ENCODE results near the gene KLRD1.
"Not testable (repeated sequence)": the region's sequence is repeated elsewhere in the genome, so short reads cannot be mapped to it uniquely, and the experiment has no call there.

Gene KLRD1

DNA sequence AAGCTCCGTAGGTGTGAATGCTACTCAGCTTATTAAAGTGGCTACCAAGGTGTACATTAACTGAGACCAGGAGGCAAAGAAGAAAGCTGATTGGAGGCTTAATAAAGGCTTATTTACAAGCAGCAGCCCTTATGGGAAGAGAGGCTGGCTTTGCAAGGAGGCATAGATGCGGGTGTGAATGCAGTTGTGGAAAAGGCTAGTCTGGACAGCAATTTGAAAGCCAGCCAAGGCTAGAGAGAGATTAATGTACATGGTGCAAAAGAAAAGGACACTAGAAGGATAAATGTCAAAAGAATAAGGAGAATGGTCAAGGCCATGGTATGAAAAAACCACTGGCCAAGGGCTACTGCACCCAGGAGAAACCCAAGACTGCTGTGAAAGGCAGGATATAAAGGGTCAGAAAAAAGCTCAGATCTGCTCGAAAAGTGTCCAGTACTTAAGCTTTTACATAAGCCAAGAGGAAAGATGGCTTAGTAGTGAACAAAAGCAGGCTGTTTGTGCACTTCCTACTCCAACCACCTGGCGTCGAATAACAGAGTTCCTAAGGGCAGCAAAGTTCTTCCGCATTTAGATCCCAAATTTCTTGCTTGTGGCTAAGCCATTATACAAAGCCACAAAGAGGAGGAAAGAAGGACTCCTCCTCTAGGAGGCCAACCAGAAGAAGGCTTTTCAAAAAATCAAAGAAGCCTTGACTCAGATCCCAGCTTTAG, 58.2 kb downstream of the KLRD1 start:
- POLR2A ChIA-PET = interaction anchor here (1.3 to 2.8 kb wide), 6 partner anchors 20 to 352 kb away, joined by 3 to 15 read pairs (median 8); partner anchors contain the start of gene GABARAPL1
- no peak for TF ChIP-seq TARDBP (IDR thresholded peaks at IDR 0.05)
- TF ChIP-seq FOXA1 (IDR thresholded peaks at IDR 0.05) = no peak
- DNase-seq (ENCODE audit: extremely low spot score) = peak; percentile 30
- CTCF ChIA-PET = interaction anchor here (0.6 to 2.4 kb wide), 13 partner anchors 15 to 819 kb away, joined by 3 to 12 read pairs (median 3); no protein-coding TSS in a partner anchor

DNA sequence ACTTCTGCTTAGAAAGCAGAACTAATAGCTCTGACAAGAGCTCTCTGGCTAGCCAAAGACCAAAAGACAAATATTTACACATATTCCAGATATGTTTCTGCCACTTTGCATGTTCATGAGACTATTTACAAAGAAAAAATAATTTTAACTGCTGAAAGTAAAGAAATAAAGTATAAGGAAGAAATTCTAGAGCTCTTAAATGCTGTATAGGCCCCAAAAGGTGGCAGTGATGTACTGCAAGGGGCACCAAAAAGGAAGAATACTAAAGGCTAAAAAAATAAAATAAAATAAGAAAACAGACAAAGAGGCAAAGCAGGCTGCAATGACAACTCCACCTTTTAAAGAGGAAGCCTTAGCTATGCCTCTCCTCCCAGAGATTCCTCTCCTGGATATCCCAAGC, 59.2 kb downstream of the KLRD1 start:
- TF ChIP-seq NFRKB (IDR thresholded peaks at IDR 0.05) = no peak
- TF ChIP-seq L3MBTL2 (conservative IDR thresholded peaks at IDR 0.05) = no peak
- no peak for TF ChIP-seq FOXM1 (IDR thresholded peaks at IDR 0.05; ENCODE audit: borderline replicate concordance)
- TF ChIP-seq ARNT (IDR thresholded peaks at IDR 0.05) = no peak
- no peak for TF ChIP-seq SUZ12 (IDR thresholded peaks at IDR 0.05)
- no peak for TF ChIP-seq CTBP1 (IDR thresholded peaks at IDR 0.05; ENCODE audit: borderline replicate concordance)
- no peak for TF ChIP-seq TARDBP (IDR thresholded peaks at IDR 0.05)
- TF ChIP-seq ZNF384 (IDR thresholded peaks at IDR 0.05) = no peak
- TF ChIP-seq ELF4 (IDR thresholded peaks at IDR 0.05) = no peak
- no peak for TF ChIP-seq BHLHE40 (IDR thresholded peaks at IDR 0.05; ENCODE audit: borderline replicate concordance)
- POLR2A ChIA-PET = interaction anchor here (1.1 to 1.3 kb wide), 2 partner anchors 45 to 351 kb away, joined by 3 read pairs; no protein-coding TSS in a partner anchor
- CTCF ChIA-PET = interaction anchor here (0.6 to 2.4 kb wide), 7 partner anchors 14 to 407 kb away, joined by 3 to 12 read pairs (median 4); no protein-coding TSS in a partner anchor
- DNase-seq (ENCODE audit: extremely low spot score) = no peak

DNA sequence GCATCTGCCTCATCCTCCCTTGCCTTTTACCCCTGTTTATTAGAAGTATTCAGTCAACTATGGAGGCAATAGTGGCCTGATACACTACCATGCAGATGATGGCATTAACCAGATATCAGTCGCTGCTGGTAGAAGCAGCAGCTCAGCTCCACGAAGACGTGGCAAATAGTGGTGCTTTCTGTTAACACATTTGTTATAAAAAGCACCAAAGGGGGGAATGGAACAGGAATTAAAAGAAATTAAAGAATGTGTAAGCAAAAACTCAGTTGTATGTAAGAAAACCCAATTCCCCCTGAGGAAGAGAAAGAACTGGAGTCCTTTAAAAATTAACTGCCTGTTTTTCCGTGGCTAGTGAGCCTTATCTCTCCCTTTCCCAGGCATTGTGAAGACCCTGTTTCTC, 60.0 kb downstream of the KLRD1 start:
- ChIA-PET POLR2A (interaction anchor here (1.1 kb wide), 1 partner anchor 44 kb away, joined by 3 read pairs; no protein-coding TSS in a partner anchor), CTCF (interaction anchor here (0.6 to 2.4 kb wide), 3 partner anchors 167 to 406 kb away, joined by 3 to 12 read pairs (median 8); no protein-coding TSS in a partner anchor)
- not testable (repeated sequence) for DNase-seq (ENCODE audit: extremely low spot score)

DNA sequence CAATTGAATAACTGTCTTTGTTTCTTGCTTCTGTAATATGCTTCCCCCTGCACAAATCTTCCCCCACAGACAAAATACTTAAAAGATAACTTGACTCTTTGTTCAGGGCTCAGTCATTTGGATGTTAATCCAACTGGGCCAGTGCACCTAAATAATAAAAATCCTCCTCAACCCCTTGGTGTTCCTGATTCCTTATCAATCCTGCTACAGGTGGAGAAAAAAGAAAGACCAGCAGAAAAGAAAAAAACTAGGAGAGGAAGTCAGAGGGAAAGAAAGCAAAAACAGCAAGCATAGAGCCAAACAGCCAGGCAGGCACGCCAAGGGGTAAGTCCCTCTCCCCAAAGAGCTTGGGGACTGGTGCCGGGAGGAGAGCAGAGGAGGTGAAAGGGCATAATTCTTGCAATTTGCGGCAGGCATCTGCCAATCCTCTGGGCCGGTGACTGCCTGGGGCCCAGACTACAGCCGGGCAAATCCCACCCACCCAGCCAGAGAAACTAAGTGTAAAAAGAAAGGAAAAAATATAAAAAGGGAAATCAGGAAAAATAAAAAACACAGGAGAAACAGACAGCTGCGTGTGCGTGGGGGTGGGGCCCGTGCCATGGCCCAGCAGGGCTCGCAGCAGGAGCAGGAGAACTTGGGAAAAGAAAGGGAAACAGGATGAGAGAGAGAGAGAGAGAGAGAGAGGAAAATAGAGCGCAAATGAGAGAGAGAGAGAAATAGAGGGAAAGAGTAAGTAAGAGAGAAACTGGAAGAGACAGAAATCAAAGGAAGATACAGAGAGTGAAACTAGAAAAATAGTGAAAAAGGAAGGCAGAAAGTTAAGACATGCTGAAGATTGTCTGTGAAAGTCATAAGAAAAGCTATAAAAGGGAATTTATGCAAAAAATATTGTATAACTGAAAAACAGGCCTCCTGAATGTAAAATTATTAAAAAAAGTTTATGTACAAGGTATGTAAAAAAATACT, 60.8 kb downstream of the KLRD1 start:
- CTCF ChIA-PET = no interaction called here
- TF ChIP-seq NFRKB (IDR thresholded peaks at IDR 0.05) = no peak
- no peak for TF ChIP-seq FOXA1 (IDR thresholded peaks at IDR 0.05)
- TF ChIP-seq SP1 (IDR thresholded peaks at IDR 0.05) = no peak
- TF ChIP-seq SUZ12 (IDR thresholded peaks at IDR 0.05) = no peak
- no peak for TF ChIP-seq L3MBTL2 (conservative IDR thresholded peaks at IDR 0.05)
- no peak for DNase-seq (ENCODE audit: extremely low spot score)
- POLR2A ChIA-PET = no interaction called here

DNA sequence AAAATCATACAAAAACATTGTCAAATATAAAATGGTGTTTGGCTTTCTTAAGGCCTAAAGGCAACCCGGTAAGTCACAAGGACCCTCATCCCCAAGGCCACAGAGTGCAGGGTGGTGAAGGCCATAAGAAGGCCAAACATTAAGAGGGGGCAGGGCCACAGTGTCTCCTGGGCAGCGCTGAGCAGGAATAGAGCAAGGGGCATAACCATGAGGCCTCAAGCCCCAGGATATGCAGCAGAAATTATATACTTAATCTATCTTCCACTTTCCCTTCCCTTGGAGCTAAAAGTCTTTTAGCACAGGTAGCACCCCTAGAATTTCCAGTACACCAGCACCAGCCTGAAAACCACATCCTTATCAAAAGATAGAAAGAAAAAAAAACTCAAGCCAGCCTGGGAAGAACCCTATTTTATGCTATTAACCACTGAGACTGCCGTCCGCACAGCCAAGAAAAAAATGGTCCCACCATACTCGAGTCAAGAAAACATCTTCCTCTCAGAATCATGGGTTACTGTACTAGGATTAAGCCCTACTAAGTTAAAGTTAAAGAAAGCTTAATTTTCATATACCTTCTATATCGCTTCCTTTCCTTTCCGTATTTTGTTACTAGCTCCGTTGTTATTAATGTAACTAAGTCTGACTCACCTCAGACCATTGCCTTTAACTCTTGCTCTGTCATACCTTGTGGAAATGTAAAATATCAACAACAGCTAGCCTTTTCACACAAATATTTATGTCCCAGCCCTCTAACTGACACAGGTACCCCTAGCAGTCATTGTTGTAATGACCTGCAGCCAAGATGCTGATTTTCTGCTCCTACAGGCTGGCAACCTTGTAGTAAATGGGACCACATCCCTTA, 62.1 kb downstream of the KLRD1 start:
- POLR2A ChIA-PET = no interaction called here
- TF ChIP-seq BHLHE40 (IDR thresholded peaks at IDR 0.05; ENCODE audit: borderline replicate concordance) = no peak
- TF ChIP-seq SP1 (IDR thresholded peaks at IDR 0.05) = no peak
- TF ChIP-seq CTBP1 (IDR thresholded peaks at IDR 0.05; ENCODE audit: borderline replicate concordance) = no peak
- TF ChIP-seq NFRKB (IDR thresholded peaks at IDR 0.05) = no peak
- no peak for TF ChIP-seq L3MBTL2 (conservative IDR thresholded peaks at IDR 0.05)

DNA sequence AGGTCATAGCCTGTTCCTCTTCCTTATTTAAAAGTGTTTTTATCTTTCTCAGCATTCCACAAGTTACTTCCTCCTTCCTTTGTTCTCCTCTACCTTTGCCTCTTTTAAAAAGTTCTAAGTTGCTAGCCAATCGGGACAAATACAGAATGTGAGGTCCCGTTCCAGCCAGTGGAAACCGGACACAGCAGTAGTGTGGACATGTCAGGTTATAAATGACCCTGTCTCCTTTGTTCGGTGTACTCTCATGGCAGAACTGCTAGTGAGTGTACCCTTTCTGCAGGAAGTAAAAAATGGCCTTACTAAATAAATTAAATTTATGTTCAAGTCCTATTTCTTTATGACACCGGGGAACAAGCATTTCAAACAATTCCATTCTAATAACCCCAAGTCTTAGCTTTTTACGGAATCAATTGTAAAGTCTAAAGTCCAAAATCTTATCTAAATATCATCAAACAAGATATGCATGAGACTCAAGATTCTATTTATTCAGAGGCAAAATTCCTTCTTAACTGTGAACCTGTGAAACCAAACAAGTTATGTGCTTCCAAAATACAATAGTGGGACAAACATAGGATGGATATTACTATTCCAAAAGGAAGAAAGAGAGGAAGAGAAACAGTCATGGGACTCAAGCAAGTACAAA, 64.3 kb downstream of the KLRD1 start:
- CTCF ChIA-PET = interaction anchor here (0.7 kb wide), 1 partner anchor 43 kb away, joined by 3 read pairs; no protein-coding TSS in a partner anchor
- DNase-seq (ENCODE audit: extremely low spot score); POLR2A ChIA-PET: not testable (repeated sequence)

More for the DNA sequence above, 62.1 kb downstream of the KLRD1 start:
- DNase-seq (ENCODE audit: extremely low spot score) = no peak
- CTCF ChIA-PET = interaction anchor here (1.2 kb wide), 1 partner anchor 28 kb away, joined by 3 read pairs; no protein-coding TSS in a partner anchor

DNA sequence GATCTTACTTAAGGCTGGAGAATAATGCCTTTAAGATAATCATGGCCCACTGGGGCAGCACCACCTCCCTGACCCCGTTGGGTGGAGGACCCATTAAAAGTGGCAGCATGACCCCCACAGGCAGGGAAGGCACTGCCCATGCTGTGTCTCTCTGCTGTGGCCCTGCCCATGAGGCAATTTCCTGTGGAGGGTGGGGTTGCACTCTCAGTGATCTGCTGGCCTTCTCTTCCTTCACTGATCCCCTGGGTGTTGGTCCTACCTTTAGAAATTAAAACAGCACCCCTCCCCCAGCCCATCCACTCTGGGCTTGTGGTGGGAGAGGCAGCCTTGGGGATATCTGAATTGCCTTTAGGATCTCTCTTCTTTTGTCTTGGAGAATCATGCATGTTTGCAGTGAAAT, 64.9 kb downstream of the KLRD1 start:
- ChIA-PET POLR2A (no interaction called here), CTCF (no interaction called here)
- TF ChIP-seq, protein P1, sequence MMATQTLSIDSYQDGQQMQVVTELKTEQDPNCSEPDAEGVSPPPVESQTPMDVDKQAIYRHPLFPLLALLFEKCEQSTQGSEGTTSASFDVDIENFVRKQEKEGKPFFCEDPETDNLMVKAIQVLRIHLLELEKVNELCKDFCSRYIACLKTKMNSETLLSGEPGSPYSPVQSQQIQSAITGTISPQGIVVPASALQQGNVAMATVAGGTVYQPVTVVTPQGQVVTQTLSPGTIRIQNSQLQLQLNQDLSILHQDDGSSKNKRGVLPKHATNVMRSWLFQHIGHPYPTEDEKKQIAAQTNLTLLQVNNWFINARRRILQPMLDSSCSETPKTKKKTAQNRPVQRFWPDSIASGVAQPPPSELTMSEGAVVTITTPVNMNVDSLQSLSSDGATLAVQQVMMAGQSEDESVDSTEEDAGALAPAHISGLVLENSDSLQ (IDR thresholded peaks at IDR 0.05) = no peak
- TF ChIP-seq ZNF384 (IDR thresholded peaks at IDR 0.05) (no peak), LEF1 (IDR thresholded peaks at IDR 0.05; ENCODE audit: borderline replicate concordance) (no peak), FOXA1 (IDR thresholded peaks at IDR 0.05) (no peak), BHLHE40 (IDR thresholded peaks at IDR 0.05; ENCODE audit: borderline replicate concordance) (no peak), SUZ12 (IDR thresholded peaks at IDR 0.05) (no peak), SP1 (IDR thresholded peaks at IDR 0.05) (no peak), ARNT (IDR thresholded peaks at IDR 0.05) (no peak), L3MBTL2 (conservative IDR thresholded peaks at IDR 0.05) (no peak), HDGF (IDR thresholded peaks at IDR 0.05; ENCODE audit: borderline replicate concordance) (no peak), ELF4 (IDR thresholded peaks at IDR 0.05) (no peak), NFRKB (IDR thresholded peaks at IDR 0.05) (no peak), CTBP1 (IDR thresholded peaks at IDR 0.05; ENCODE audit: borderline replicate concordance) (no peak)
- no peak for DNase-seq (ENCODE audit: extremely low spot score)

Data from HEK293T (cell line).